Omental fat pad (tissue), 4 donors: ENCODE data around the gene CYTH3. TPM values are rescaled to one million over a fixed set of nuclear protein-coding genes. Genes with fewer than 3 reads are reported as not detected.

ENCODE experiments used
- ATAC-seq: fragments of 150-250 bp; one replicate; pipeline ENCODE4 v1.9.1; 2016; ENCODE audit warnings: mild to moderate bottlenecking, moderate library complexity; ENCODE audit not compliant: low FRiP score
- DNase-seq: peaks from one replicate; pipeline ENCODE4 v3.0.0-alpha.2; 2019; ENCODE audit warnings: low spot score
- total RNA-seq, 4 donors: library from RNA; depleted of rRNA; stranded (reverse); fragments of >200 nt; gene quantifications; one replicate each; pipeline ENCODE4 v1.1.0, GENCODE V29; 2016
- TF ChIP-seq, protein P1 (sequence below), 3 donors: fragments of 450-650 bp; IDR thresholded peaks; one replicate each; pipeline ENCODE4 v1.5.1; 2016 to 2017; ENCODE audit warnings: antibody characterized with exemption in 3 of 3, mild to moderate bottlenecking in 3 of 3, moderate library complexity in 2 of 3

Gene CYTH3
- total RNA-seq, 4 donors from 2014 or later = 34.2 to 87.0 (median 60.2) TPM

DNA sequence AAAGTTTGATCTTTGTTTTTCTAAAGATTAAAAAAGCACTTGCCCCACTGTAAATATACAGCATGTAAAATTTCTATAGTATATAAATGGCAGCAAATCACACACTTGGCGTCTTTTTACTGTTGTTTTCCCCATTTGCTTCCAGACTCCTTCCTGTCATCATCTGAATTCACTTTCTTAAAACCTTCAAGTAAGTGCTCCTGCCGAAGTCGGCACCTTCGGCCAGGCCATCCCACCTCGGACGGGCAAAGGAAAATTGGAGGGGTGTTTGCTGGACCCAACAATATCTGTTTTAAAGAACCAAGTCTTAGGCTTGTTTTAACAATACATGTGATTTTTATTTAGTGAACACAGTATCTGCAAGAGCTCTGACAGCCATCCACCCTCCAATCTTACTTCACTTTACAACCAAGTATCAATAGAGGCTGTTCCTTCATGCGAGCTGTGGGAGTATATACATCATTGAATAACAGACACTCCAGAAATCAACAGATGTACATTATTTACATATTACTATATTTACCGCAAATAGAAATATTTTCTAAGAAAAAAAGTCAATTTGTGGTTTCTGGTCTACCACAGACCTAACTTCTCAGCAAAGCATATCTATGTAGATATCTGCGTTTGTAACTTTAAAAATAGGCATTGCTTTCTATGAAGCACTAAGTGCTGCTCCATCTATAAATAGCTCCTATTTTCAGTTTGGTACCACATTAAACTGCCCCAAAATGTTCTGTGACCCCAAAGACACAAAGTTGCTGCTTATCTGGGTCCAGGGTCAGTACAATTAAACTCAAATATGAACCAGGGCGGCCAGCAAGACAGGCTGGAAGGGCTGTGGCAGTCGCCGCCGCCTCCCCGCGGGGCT, 110.7 kb downstream of the CYTH3 start:
- TF ChIP-seq, protein P1, sequence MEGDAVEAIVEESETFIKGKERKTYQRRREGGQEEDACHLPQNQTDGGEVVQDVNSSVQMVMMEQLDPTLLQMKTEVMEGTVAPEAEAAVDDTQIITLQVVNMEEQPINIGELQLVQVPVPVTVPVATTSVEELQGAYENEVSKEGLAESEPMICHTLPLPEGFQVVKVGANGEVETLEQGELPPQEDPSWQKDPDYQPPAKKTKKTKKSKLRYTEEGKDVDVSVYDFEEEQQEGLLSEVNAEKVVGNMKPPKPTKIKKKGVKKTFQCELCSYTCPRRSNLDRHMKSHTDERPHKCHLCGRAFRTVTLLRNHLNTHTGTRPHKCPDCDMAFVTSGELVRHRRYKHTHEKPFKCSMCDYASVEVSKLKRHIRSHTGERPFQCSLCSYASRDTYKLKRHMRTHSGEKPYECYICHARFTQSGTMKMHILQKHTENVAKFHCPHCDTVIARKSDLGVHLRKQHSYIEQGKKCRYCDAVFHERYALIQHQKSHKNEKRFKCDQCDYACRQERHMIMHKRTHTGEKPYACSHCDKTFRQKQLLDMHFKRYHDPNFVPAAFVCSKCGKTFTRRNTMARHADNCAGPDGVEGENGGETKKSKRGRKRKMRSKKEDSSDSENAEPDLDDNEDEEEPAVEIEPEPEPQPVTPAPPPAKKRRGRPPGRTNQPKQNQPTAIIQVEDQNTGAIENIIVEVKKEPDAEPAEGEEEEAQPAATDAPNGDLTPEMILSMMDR (IDR thresholded peaks at IDR 0.05) = no peak
- no peak for DNase-seq
- ATAC-seq = no peak

DNA sequence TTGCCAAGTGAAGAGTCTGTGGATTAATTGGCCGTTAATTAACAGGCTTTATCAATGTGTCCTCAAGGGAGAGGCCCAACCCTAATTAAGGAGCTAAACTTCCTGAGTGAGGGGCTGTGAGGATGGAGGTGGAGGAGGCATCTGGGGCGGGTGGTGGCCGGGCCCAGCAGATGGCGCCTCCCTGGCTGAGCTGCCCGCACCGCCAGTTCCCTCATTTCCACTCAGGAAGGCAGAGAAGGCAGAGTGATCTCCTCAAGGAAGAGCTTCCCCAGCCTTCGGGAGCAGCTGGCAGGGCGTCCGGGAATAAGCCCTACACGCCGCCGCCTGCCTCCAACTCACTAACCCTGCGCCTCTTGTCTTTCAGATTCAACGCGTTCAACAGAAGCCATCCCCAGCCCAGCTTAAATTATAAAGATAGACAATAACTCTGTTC, 112.2 kb downstream of the CYTH3 start:
- TF ChIP-seq, protein P1 (IDR thresholded peaks at IDR 0.05) = peak in 1 of 3 donors; percentile 8
- DNase-seq = no peak
- ATAC-seq = peak; percentile 88

DNA sequence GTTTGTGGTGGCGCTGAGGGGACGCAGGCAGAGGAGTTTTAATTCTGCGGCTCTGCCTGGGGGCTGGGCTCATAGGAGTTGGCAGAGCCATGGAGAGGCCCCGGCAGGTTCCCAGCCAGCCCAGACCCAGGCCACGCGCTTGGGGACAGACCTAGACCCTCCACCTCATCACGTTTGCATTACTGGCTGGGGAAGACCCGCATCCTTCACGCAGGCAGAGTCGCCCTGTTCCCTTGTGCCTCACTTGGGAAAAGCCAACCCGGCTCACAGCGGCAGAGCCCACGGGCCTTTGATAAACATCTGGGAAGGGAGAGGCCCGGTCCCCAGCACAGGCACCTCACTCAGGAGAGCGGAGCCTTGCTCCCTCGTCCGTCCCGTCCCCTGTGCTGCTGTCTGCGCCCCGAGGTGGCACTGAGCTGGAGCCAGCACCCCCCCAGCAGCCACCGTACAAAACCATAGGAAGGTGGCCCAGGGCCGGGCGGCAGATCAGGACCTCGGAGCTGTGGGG, 112.8 kb downstream of the CYTH3 start:
- no peak for DNase-seq
- TF ChIP-seq, protein P1 (IDR thresholded peaks at IDR 0.05) = no peak
- ATAC-seq = no peak

DNA sequence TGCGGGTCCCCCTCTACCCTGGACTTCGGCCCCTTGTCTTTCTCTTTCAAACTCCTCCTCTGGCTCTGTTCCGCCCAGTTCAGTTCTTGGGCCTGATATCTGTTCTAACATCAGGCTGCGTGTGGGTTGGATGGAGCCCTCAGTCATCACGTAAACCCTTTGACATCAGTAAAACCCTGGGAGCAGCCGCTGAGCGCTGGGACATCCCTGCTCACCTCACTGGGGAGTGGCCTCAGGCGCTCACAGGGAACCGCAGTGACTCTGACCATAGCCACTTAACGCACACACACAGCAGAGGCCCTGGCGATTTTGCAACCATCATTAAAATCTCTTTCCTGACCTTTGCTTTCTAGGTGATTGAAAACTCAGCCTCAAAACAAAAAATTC, 113.3 kb downstream of the CYTH3 start:
- TF ChIP-seq, protein P1 (IDR thresholded peaks at IDR 0.05) = no peak
- ATAC-seq (no peak), DNase-seq (no peak)

DNA sequence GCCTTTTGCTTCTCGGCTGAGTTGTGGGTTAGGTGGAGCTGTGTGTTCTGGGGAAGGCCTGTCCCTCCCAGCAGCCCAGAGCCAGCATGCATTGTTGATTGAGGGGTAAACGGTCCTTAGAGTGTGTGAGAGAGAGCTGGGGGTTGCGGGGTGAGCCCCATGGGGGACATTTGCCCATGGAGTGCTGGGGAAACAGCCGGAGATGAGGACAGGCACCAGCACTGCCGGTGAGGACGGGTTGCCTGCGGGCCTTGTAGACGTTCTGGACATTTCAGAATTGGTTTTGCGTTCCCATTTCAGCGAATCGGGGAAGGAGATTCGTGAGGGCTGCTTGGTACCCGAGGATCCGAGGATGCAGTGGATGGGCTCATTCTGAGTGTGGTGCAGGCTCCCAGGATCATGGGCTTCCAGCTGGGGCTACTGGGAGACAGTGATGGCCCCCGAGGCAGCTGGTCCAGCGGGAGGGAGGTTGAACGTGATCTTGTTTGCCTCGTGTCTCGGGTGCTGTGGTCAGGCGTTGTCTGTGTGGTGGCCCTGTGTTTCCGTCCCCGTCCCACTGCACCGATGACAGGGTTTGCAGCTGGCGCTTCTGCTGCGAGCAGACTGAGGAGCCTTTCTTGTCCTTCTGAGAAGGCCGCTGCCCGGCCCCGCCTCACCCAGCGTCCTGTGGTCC, 113.9 kb downstream of the CYTH3 start:
- no peak for ATAC-seq
- TF ChIP-seq, protein P1 (IDR thresholded peaks at IDR 0.05) = no peak
- no peak for DNase-seq

DNA sequence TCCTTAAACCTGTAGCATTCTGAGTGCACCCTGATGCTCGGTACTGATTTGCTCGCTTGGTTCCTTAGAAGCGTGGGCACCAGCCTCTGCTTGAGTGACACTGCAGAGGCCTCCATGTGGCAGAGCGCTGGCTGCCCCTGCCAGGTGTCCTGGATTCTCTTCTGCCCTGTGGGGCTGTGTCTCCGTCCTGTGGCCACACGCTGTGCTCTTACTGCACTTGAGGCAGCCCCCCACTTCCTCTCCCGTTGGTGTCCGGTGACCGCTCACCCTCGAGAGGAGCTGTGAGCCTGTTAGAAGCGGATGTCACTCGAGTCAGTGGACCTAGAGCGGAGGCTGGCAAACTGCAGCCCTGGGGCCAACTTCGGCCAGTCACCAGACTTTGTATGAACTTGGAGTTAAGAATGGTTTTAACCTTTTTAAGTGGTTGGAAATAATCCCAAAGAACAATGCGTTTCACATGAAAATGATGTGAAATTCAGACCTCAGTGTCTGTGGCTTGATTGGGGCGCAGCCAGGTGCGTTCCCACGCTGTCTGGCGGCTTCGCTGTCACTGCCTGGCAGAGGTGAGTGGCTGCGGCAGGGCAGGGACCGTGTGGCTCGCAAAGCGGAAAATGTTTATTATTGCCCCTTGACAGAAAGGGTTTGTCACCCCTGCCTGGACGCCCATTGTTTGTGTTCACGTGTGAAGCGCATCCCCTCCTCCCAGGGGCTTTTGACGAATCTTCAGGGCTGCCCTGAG, 114.6 kb downstream of the CYTH3 start:
- TF ChIP-seq, protein P1 (IDR thresholded peaks at IDR 0.05) = no peak
- DNase-seq (no peak), ATAC-seq (no peak)
